HepG2 (cell line): Measurements from ENCODE around the gene SIGLEC10. TPM values are rescaled to one million over a fixed set of nuclear protein-coding genes. Genes with fewer than 3 reads are reported as not detected.

Experiments
- HMGXB3 ChIP-seq: sonication (generic); formaldehyde crosslinking; IDR thresholded peaks from 2 replicates; pipeline ENCODE4 v1.4.0; 2020; ENCODE audit warnings: missing genetic modification reagents, borderline replicate concordance
- LBX2 ChIP-seq: sonication (generic); formaldehyde crosslinking; IDR thresholded peaks from 2 replicates; pipeline ENCODE4 v1.5.0; 2020; ENCODE audit warnings: missing genetic modification reagents, mild to moderate bottlenecking, borderline replicate concordance
- MTF1 ChIP-seq: sonication (generic); formaldehyde crosslinking; IDR thresholded peaks from 2 replicates; pipeline ENCODE4 v1.5.0; 2020; ENCODE audit warnings: missing genetic modification reagents
- SIN3A ChIP-seq: IDR thresholded peaks from 2 replicates; pipeline ENCODE4 v1.6.1; 2011; ENCODE audit warnings: low read depth, mild to moderate bottlenecking, control low read depth, low read length, borderline replicate concordance
- SNAI1 ChIP-seq: sonication (generic); formaldehyde crosslinking; IDR thresholded peaks from 2 replicates; pipeline ENCODE4 v1.5.0; 2020; ENCODE audit warnings: mild to moderate bottlenecking, missing genetic modification reagents, borderline replicate concordance
- SNAPC2 ChIP-seq: sonication (generic); formaldehyde crosslinking; IDR thresholded peaks from 2 replicates; pipeline ENCODE4 v1.8.1; 2022; ENCODE audit warnings: mild to moderate bottlenecking, missing genetic modification reagents
- SRF ChIP-seq: IDR thresholded peaks from 2 replicates; pipeline ENCODE4 v1.6.1; 2011; ENCODE audit warnings: mild to moderate bottlenecking, low read depth, low read length, moderate library complexity
- TRIM24 ChIP-seq: sonication (generic); formaldehyde crosslinking; IDR thresholded peaks from 2 replicates; pipeline ENCODE4 v1.8.0; 2022; ENCODE audit warnings: mild to moderate bottlenecking, missing genetic modification reagents
- ZBTB4 ChIP-seq: sonication (generic); formaldehyde crosslinking; IDR thresholded peaks from 2 replicates; pipeline ENCODE4 v1.4.0; 2020; ENCODE audit warnings: missing genetic modification reagents, mild to moderate bottlenecking, borderline replicate concordance
- ZNF124 ChIP-seq: sonication (generic); formaldehyde crosslinking; IDR thresholded peaks from 2 replicates; pipeline ENCODE4 v1.4.0; 2020; ENCODE audit warnings: missing genetic modification reagents
- ZNF225 ChIP-seq: sonication (generic); formaldehyde crosslinking; IDR thresholded peaks from 2 replicates; pipeline ENCODE4 v1.4.0; 2020; ENCODE audit warnings: mild to moderate bottlenecking, missing genetic modification reagents
- ZNF431 ChIP-seq: sonication (generic); formaldehyde crosslinking; IDR thresholded peaks from 2 replicates; pipeline ENCODE4 v1.9.0; 2022; ENCODE audit warnings: missing genetic modification reagents, low read depth, mild to moderate bottlenecking, borderline replicate concordance
- ZNF577 ChIP-seq: sonication (generic); formaldehyde crosslinking; IDR thresholded peaks from 2 replicates; pipeline ENCODE4 v1.4.0; 2020; ENCODE audit warnings: mild to moderate bottlenecking, low read depth, missing genetic modification reagents, borderline replicate concordance
- ZNF776 ChIP-seq: sonication (generic); formaldehyde crosslinking; IDR thresholded peaks from 2 replicates; pipeline ENCODE4 v1.4.0; 2020; ENCODE audit warnings: mild to moderate bottlenecking, missing genetic modification reagents
- polyA plus RNA-seq, 8 experiments: library from polyadenylated mRNA; depleted of rRNA in 3 of 8; stranded (reverse) in 7 of 8; unstranded in 1 of 8; fragments of >200 nt; fragmentation: Illumina TruSeq in 4 of 8; extraction: Trizol in 4 of 8; gene quantifications; 2 replicates each; pipeline versions ENCODE4 v1.2.1 to v1.2.3, GENCODE V29; 2011 to 2016; ENCODE audit warnings: low read depth in 4 of 8, missing spikeins in 1 of 8, mixed read lengths in 1 of 8; ENCODE audit not compliant: insufficient read depth in 1 of 8
- total RNA-seq, 5 experiments: library from RNA; depleted of rRNA; stranded (reverse); fragments of >200 nt; fragmentation: Illumina TruSeq; extraction: Trizol; gene quantifications; 2 replicates each; pipeline ENCODE4 v1.2.3, GENCODE V29; 2016; ENCODE audit warnings: low read depth in 1 of 5
- TF ChIP-seq, protein P1 (sequence below): sonication (generic); formaldehyde crosslinking; IDR thresholded peaks from 2 replicates; pipeline ENCODE4 v1.5.0; 2020; ENCODE audit warnings: mild to moderate bottlenecking, missing genetic modification reagents, borderline replicate concordance

SIGLEC10 gene
- total and polyA plus RNA-seq, 2 of the 13 experiments (the other 11 are each of a cell fraction or from before 2014, with no cell fraction given), result not detected

DNA sequence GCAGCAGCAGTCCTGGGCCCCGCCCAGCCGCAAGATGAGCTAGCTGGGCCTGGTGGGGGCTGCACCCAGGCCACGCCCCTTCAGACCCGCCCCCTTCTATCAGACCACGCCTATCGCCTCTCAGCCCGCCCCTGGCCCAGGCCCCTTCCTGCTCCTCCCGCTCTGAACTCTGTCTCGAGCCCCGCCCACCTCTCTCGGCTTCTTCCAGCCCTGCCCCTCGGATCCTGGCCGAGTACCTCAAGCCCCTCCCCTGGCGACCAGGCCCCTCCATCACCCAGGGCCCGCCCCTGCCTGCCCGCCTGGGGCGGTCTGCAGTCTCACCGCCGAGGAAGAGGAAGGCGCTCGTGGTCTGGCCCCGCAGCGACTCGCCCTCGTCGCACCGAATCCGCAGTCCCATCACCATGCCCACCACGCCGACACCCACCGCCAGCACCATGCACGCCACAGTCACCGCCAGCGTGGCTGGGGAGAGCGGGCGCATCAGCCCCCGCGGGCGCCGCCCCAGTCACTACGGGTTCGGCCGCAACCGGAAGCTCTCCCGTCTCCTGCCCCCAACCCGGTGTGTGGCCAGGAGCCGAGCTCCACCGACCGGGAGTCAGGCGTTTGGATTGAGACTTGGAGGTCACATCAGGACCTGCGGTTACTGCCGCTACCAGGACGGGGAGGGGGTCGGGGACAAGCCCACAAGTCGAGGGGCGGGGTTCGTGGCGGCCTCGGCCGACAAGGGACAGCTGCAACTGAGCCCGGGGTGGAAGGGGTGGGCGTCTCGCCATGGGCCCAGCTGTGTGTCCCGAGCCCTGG, 49.7 kb downstream of the SIGLEC10 start (continued):
- TF ChIP-seq, protein P1, sequence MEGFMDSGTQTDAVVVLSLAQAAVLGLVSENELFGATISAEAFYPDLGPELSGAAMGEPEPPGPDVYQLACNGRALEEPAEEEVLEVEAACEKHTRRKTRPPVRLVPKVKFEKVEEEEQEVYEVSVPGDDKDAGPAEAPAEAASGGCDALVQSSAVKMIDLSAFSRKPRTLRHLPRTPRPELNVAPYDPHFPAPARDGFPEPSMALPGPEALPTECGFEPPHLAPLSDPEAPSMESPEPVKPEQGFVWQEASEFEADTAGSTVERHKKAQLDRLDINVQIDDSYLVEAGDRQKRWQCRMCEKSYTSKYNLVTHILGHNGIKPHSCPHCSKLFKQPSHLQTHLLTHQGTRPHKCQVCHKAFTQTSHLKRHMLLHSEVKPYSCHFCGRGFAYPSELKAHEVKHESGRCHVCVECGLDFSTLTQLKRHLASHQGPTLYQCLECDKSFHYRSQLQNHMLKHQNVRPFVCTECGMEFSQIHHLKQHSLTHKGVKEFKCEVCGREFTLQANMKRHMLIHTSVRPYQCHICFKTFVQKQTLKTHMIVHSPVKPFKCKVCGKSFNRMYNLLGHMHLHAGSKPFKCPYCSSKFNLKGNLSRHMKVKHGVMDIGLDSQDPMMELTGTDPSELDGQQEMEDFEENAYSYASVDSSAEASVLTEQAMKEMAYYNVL (CRISPR knock-in tag), result peak; percentile 42; the same call in 1 of the 2 replicates
- TF ChIP-seq SNAPC2 (CRISPR knock-in tag) (0 out of 2 replicates have a peak, but pooled peaks have one; percentile 65), HMGXB3 (CRISPR knock-in tag) (no peak), ZNF431 (CRISPR knock-in tag) (peak; percentile 77; the same call in 1 of the 2 replicates), ZNF776 (peak; percentile 77; the same call in 1 of the 2 replicates), MTF1 (no peak), SNAI1 (0 out of 2 replicates have a peak, but pooled peaks have one; percentile 46), SRF (no peak), LBX2 (0 out of 2 replicates have a peak, but pooled peaks have one; percentile 41), ZNF225 (CRISPR knock-in tag) (peak; percentile 31; the same call in 1 of the 2 replicates), SIN3A (no peak; the same call in 1 of the 2 replicates), ZNF577 (CRISPR knock-in tag) (no peak), ZNF124 (CRISPR knock-in tag) (no peak; the same call in 1 of the 2 replicates), TRIM24 (CRISPR knock-in tag) (no peak), ZBTB4 (CRISPR knock-in tag) (no peak)
